Cardiac fibroblast (primary cell): ENCODE measurements around the gene IGSF9.

Source experiments
- DNase-seq, 2 donors: peaks; one replicate each; pipeline versions ENCODE4 v3.0.0 to v3.0.0-alpha.2; 2010; ENCODE audit warnings: low read depth in 2 of 2
- H3K4me3 ChIP-seq, 2 donors: replicated peaks in 1 of 2; 1 replicate in 1 of 2; 2 replicates in 1 of 2; pipeline ENCODE4 v1.5.1; 2011; ENCODE audit warnings: low read depth in 2 of 2, low read length in 2 of 2, mild to moderate bottlenecking in 2 of 2, moderate library complexity in 1 of 2
- TF ChIP-seq, protein P1 (sequence below): IDR thresholded peaks from one replicate; pipeline ENCODE4 v1.5.1; 2011; ENCODE audit warnings: low read depth, mild to moderate bottlenecking, low read length, inconsistent platforms

Gene IGSF9

DNA sequence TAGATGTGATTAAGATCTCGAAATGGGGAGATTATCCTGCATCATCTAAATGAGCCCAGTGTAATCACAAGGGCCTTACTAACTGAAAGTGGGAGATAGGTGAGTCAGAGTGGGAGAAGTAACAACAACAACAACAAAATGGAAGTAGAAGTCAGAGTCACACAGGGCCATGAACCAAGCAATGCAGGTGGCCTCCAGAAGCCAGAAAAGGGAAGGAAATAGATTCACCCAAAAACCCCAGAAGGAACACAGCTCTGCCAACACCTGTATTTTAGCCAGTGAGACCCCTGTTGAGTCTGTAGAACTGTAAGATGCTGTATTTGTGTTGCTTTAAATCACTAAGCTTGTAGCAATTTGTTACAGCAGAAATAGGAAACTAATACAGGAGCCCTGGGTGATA is 24.2 kb downstream of the IGSF9 start:
- DNase-seq = peak in 1 of 2 donors; percentile 42
- no peak overlapping the region for H3K4me3 ChIP-seq
- TF ChIP-seq, protein P1, sequence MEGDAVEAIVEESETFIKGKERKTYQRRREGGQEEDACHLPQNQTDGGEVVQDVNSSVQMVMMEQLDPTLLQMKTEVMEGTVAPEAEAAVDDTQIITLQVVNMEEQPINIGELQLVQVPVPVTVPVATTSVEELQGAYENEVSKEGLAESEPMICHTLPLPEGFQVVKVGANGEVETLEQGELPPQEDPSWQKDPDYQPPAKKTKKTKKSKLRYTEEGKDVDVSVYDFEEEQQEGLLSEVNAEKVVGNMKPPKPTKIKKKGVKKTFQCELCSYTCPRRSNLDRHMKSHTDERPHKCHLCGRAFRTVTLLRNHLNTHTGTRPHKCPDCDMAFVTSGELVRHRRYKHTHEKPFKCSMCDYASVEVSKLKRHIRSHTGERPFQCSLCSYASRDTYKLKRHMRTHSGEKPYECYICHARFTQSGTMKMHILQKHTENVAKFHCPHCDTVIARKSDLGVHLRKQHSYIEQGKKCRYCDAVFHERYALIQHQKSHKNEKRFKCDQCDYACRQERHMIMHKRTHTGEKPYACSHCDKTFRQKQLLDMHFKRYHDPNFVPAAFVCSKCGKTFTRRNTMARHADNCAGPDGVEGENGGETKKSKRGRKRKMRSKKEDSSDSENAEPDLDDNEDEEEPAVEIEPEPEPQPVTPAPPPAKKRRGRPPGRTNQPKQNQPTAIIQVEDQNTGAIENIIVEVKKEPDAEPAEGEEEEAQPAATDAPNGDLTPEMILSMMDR = no peak

DNA sequence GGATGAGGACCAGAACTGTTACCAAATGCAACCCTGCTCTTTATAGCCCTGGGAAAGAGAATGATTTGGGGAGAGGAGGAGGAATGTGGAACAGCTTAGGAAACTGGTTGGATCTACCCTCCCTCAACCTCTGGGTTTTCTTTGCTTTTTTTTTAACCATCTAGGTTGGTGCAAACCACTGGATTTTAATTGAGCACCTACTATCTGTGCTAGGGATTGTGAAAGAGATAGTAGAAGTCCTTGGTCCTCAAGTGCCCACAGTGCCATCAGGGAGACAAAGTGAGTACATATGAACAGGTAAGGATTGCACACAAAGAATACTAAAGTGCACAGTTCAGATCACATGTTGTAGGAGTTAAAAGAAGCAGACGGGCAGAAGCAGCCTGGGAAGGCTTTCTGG is 24.8 kb downstream of the IGSF9 start:
- H3K4me3 ChIP-seq = no peak overlapping the region
- TF ChIP-seq, protein P1 = no peak
- no peak for DNase-seq

DNA sequence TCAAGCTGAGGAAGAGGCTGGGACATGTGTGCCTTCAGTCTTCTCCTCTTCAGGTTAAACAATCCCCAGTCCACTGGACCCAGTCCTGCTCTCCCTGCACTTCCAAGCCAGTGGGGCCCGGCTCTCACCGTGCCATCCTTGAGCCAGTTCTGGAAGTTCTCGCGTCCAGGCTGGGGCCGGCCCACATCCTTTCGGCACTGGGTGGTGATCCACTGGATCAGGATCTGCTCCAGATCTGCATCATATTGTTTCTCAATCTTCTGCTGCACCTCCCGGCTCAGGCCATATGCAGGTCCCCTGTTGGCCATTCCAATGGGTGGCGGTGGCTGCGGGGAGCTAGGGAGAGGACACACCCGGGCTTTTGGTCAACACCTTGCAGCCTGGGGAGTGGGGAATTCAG is 25.2 kb downstream of the IGSF9 start:
- no peak overlapping the region for H3K4me3 ChIP-seq
- TF ChIP-seq, protein P1 = no peak
- no peak for DNase-seq

DNA sequence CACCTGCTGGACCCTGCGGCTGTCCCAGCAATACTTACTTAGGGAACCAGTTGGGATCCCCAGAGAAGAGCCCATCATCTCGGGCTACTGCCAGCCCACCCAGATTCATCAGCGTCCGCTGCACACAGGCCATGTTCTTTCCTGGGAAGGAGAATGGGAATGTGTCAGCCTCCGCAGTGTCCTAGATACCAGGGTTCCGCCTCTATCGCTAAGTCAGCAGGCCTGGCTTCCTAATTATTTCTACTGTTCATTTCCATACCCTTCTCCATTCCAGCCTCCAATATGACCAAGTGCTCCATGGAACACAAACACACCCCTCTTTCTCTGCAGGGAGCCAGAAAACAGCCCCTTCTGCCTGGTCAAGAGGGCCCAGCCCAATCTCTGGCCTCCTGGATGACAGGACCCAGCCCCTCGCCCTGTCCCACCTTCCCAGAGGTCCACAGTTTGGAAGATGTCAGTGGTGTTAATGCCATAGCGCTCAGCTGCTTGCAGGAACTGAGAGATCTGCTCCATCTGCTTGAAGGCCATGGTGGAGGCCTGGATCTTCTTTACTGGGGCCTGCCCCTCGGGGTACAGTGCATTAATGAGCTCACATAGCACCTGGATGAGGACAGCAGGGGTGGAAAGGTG is 26.1 kb downstream of the IGSF9 start:
- H3K4me3 ChIP-seq = no peak overlapping the region

DNA sequence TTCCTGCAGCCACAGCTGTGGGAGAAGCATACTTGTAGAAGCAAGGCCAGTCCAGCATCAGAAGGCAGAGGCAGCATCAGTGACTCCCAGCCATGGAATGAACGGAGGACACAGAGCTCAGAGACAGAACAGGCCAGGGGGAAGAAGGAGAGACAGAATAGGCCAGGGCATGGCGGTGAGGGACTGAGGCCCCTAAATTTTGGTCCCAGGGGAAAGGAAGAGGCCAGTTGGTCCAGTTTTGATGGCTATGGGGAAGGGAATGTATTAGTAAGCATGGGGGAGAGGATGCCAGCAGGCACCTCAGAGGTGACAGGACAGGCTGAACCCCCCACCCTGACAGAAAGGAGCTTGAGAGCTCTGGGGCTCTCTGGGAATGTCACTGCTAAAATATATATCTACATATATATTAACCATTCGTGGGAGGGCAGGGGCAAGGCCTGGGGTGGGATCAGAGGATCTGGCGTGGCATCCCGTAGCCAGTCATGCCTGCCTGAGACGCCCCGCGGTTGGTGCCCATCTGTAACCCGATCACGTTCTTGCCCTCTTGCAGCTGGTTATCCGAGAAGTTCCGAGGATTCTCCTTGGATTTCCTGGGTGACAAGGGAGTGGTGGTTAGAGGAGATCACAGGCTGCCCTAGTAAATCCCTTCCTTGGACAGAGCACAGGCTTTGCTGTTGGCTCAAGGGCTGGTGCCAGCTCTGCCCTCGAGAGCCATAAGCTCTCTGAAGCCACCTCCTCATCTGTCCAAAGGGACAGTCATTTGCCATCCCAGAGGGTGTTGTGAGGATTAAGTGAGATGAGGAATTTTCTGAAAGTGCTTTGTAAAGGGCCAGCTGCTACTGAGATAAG is 26.8 kb downstream of the IGSF9 start:
- no peak overlapping the region for H3K4me3 ChIP-seq
- no peak for DNase-seq
- TF ChIP-seq, protein P1 = no peak

More for the DNA sequence above, 26.1 kb downstream of the IGSF9 start:
- no peak for DNase-seq
- TF ChIP-seq, protein P1 = no peak

DNA sequence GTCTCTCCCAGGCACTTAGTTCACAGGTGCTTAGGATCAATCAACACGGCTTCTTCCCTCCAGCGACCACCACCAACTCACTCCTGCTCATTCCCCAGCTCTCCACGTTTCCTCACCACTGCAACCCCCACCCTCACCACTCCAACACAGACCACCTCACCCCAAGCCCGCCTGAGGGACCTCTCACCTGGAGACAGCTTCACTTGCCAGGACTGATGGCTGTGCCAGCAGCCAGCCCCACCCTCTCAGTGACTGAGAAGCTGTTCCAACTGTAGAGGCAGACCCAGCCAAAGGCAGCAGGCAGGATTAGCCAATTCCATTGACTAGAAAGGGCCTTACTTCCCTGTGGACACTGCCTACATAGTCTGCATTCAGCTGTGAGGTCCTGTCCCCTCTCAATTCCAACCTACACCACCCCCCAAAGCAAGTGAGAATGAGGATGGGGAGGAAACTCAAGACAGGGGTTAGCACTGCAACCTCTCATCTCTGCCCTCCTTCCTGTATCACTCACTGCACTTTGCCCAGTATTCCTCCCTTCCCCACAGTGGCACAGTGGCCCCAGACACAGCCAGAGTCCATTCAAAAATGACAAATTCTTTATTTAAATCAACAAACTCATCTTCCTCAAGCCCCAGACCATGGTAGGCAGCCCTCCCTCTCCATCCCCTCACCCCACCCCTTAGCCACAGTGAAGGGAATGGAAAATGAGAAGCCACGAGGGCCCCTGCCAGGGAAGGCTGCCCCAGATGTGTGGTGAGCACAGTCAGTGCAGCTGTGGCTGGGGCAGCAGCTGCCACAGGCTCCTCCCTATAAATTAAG is 27.7 kb downstream of the IGSF9 start:
- TF ChIP-seq, protein P1 = no peak
- no peak for DNase-seq
- H3K4me3 ChIP-seq = no peak overlapping the region
